GM23338 (cell line): ENCODE results near the gene NR4A2. TPM values are rescaled to one million over a fixed set of nuclear protein-coding genes. Genes with fewer than 3 reads are reported as not detected.

Experiments used
- ATAC-seq: fragments of 200-7000 bp; cut with Tn5 transposase; 3 replicates; pipeline ENCODE4 v1.9.1; 2020
- DNase-seq: peaks from one replicate; pipeline ENCODE4 v3.0.0-alpha.2; 2015; ENCODE audit warnings: low spot score
- H2AFZ ChIP-seq: fragments of 200-600 bp; sonication (generic); 2 replicates; pipeline ENCODE4 v1.8.0; 2016; ENCODE audit warnings: antibody characterized with exemption, mild to moderate bottlenecking, moderate library complexity
- H3F3A ChIP-seq: fragments of 200-600 bp; sonication (generic); replicated peaks from 2 replicates; pipeline ENCODE4 v1.8.0; 2017; ENCODE audit warnings: antibody characterized with exemption, mixed run types, low read depth
- H3K27ac ChIP-seq: fragments of 200-600 bp; sonication (generic); 2 replicates; pipeline ENCODE4 v1.6.1; 2016; ENCODE audit warnings: low read depth
- H3K27me3 ChIP-seq: fragments of 200-600 bp; sonication (generic); 2 replicates; pipeline ENCODE4 v1.8.0; 2016; ENCODE audit warnings: mild to moderate bottlenecking, mixed run types, moderate library complexity; ENCODE audit not compliant: insufficient read depth
- H3K36me3 ChIP-seq: fragments of 200-600 bp; sonication (generic); 2 replicates; pipeline ENCODE4 v1.8.0; 2016; ENCODE audit warnings: mild to moderate bottlenecking; ENCODE audit not compliant: insufficient read depth
- H3K4me1 ChIP-seq: fragments of 200-600 bp; sonication (generic); 2 replicates; pipeline ENCODE4 v1.8.0; 2016; ENCODE audit warnings: mild to moderate bottlenecking, moderate library complexity; ENCODE audit not compliant: insufficient read depth
- H3K4me2 ChIP-seq: fragments of 200-600 bp; sonication (generic); 2 replicates; pipeline ENCODE4 v1.7.1; 2017; ENCODE audit warnings: mixed run types
- H3K4me3 ChIP-seq: fragments of 200-600 bp; sonication (generic); 2 replicates; pipeline ENCODE4 v1.6.1; 2016; ENCODE audit warnings: mixed run types
- H3K79me2 ChIP-seq: fragments of 200-600 bp; sonication (generic); replicated peaks from 2 replicates; pipeline ENCODE4 v1.8.0; 2017; ENCODE audit warnings: mild to moderate bottlenecking; ENCODE audit not compliant: insufficient read depth
- H3K9me2 ChIP-seq: fragments of 200-600 bp; sonication (generic); 2 replicates; pipeline ENCODE4 v1.8.0; 2017; ENCODE audit not compliant: insufficient read depth
- H4K20me1 ChIP-seq: fragments of 200-600 bp; sonication (generic); replicated peaks from 2 replicates; pipeline ENCODE4 v1.8.0; 2017; ENCODE audit warnings: mild to moderate bottlenecking; ENCODE audit not compliant: insufficient read depth
- H3K27ac Mint-ChIP-seq: 2 replicates; pipeline ENCODE4 v1.8.0; 2020; ENCODE audit warnings: inconsistent platforms, mild to moderate bottlenecking, moderate library complexity, mixed read lengths
- H3K27me3 Mint-ChIP-seq: 3 replicates; pipeline ENCODE4 v1.8.0; 2022; ENCODE audit warnings: low read depth, mild to moderate bottlenecking, moderate library complexity, mixed read lengths, inconsistent platforms; ENCODE audit not compliant: insufficient read depth, poor library complexity
- H3K36me3 Mint-ChIP-seq: 3 replicates; pipeline ENCODE4 v1.8.0; 2021; ENCODE audit warnings: low read depth, mild to moderate bottlenecking, inconsistent platforms, moderate library complexity, mixed read lengths
- H3K4me1 Mint-ChIP-seq: 3 replicates; pipeline ENCODE4 v1.8.0; 2020; ENCODE audit warnings: mild to moderate bottlenecking, inconsistent platforms, mixed read lengths
- H3K4me3 Mint-ChIP-seq: 3 replicates; pipeline ENCODE4 v1.8.0; 2021; ENCODE audit warnings: moderate library complexity, mild to moderate bottlenecking, inconsistent platforms, mixed read lengths
- H3K9me3 Mint-ChIP-seq: 3 replicates; pipeline ENCODE4 v1.8.0; 2020; ENCODE audit warnings: moderate library complexity, mild to moderate bottlenecking, inconsistent platforms, mixed read lengths
- CREB1 ChIP-seq: fragments of 250-450 bp; sonication (Bioruptor Pico); IDR thresholded peaks from 2 replicates; pipeline ENCODE4 v1.5.0; 2020; ENCODE audit warnings: low read depth, mild to moderate bottlenecking, moderate library complexity
- EZH2 ChIP-seq: fragments of 200-600 bp; sonication (generic); IDR thresholded peaks from one replicate; pipeline ENCODE4 v1.8.0; 2017; ENCODE audit warnings: antibody characterized with exemption, mild to moderate bottlenecking, low read depth; ENCODE audit not compliant: unreplicated experiment
- EZH2phosphoT487 ChIP-seq: fragments of 200-600 bp; sonication (generic); IDR thresholded peaks from one replicate; pipeline ENCODE4 v1.8.1; 2018; ENCODE audit warnings: antibody characterized with exemption; ENCODE audit not compliant: unreplicated experiment
- JUNB ChIP-seq: IDR thresholded peaks from one replicate; pipeline ENCODE4 v1.6.1; 2016; ENCODE audit warnings: antibody characterized with exemption; ENCODE audit not compliant: unreplicated experiment
- POLR2AphosphoS5 ChIP-seq: IDR thresholded peaks from 2 replicates; pipeline ENCODE4 v1.6.1; 2016; ENCODE audit warnings: antibody characterized with exemption, low read depth
- ZNF114 ChIP-seq: fragments of 250-450 bp; sonication (Bioruptor Pico); IDR thresholded peaks from 2 replicates; pipeline ENCODE4 v1.5.0; 2020; ENCODE audit warnings: mild to moderate bottlenecking, moderate library complexity
- polyA plus RNA-seq: library from polyadenylated mRNA; unstranded; fragments of >200 nt; fragmentation: Nextera tagmentation; extraction: Ambion mirVana; gene quantifications from 2 replicates; pipeline ENCODE4 v1.2.1, GENCODE V29; 2016
- total RNA-seq: library from RNA; depleted of rRNA; stranded (reverse); fragments of >200 nt; shearing (Covaris generic); gene quantifications from 2 replicates; pipeline ENCODE4 v1.2.3, GENCODE V29; 2014
- TF ChIP-seq, protein P1 (sequence below): fragments of 250-450 bp; sonication (Bioruptor Pico); IDR thresholded peaks from 2 replicates; pipeline ENCODE4 v1.5.0; 2020; ENCODE audit warnings: mild to moderate bottlenecking, moderate library complexity
- TF ChIP-seq, protein P2 (sequence below): IDR thresholded peaks from 2 replicates; pipeline ENCODE4 v1.6.1; 2016; ENCODE audit warnings: antibody characterized with exemption

The NR4A2 gene
- total and polyA plus RNA-seq, 2 experiments from 2014 or later = 0.49 to 0.71 TPM

DNA sequence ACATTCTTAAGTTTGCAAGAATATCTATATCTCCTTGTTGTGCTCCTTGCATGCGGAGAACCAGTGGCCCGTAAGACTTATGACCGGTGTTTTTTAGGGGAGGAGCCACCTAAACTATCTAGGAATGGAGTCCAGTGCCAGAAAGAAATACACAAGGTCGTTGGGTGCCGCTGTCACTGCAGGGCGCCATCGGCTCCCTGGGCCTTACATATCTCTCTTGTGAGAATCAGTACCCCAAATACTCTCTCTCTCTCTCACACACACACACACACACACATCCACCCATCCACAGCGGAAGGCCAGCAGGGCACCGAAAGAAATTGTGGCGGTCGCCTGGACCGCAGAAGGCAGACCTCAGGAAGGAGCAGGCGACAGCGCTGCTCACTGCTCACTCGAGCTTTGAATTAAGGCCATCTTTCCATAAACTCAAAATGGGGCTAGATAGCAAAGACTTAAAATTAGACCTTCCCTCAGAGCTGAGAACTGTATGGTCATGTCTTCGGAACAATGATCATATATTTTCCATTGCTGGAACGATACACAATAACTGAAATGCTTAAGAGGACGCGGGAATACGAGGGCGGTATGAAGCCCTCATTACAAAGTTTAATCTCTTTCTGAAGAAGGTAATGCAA lies 10.4 kb downstream of the NR4A2 start (continued):
- no peak for TF ChIP-seq JUNB

GRCh38 chr2:156321243-156321904 lies 11.1 kb downstream of the NR4A2 start:
- peak overlapping the region; percentile 67 for H3K4me3 Mint-ChIP-seq
- Histone ChIP-seq H3K36me3 (no peaks in the 10 kb centered on the region), H2AFZ (no peak overlapping the region), H3K27ac (no peak overlapping the region), H3F3A (peaks cover 28% of the 10 kb centered on the region), H3K4me2 (peak overlapping the region; percentile 76), H3K27me3 (peaks cover 100% of the 10 kb centered on the region), H4K20me1 (peaks cover 13% of the 10 kb centered on the region), H3K4me1 (peaks cover 44% of the 10 kb centered on the region), H3K9me2 (no peaks in the 10 kb centered on the region), H3K4me3 (peak overlapping the region; percentile 48), H3K79me2 (no peaks in the 10 kb centered on the region)
- H3K9me3 Mint-ChIP-seq = peaks cover 16% of the 10 kb centered on the region
- H3K36me3 Mint-ChIP-seq = peaks cover 7% of the 10 kb centered on the region
- TF ChIP-seq EZH2 (peak; percentile 80), CREB1 (CRISPR knock-in tag) (no peak), EZH2phosphoT487 (peak; percentile 86), POLR2AphosphoS5 (no peak), JUNB (no peak), ZNF114 (no peak)
- H3K4me1 Mint-ChIP-seq = peaks cover 28% of the 10 kb centered on the region
- peaks cover 69% of the 10 kb centered on the region for H3K27me3 Mint-ChIP-seq
- H3K27ac Mint-ChIP-seq = no peak overlapping the region
- DNase-seq = peak; percentile 53
- no peak for ATAC-seq

DNA sequence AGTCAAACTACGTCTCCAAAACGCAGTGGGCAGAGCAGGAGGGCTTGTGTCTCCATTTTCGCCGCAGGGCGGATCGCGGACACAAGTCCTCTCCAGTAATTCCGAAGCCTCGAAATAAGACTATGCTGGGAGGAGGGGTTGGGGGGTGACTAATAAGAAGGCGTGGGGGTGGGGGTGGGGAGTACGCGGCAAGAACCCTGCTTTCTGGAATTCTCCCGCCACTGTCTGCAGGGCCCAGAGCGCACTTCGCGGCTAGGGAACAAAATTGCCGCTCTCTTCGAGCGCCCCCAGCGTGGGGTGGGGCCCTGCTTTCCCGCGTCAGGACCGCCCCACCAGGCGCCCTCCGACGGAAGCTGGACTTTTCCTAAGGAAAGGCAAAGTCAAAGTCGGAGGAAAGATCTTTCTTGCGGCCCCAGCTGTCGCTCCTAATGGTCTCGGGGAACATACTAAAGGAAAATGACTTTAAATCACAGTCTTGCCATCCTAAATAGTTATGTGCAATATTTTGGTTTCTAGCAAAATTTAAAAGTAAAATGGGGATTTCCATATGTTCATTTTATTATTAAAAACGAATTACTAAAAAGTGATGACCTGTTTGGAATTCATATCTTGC lies 11.9 kb downstream of the NR4A2 start:
- Mint-ChIP-seq H3K27ac (no peak overlapping the region), H3K36me3 (peaks cover 7% of the 10 kb centered on the region), H3K4me3 (peak overlapping the region; percentile 67; the same call in 2 of the 3 replicates), H3K4me1 (peaks cover 21% of the 10 kb centered on the region), H3K27me3 (peaks cover 62% of the 10 kb centered on the region), H3K9me3 (peaks cover 16% of the 10 kb centered on the region)
- no peaks in the 10 kb centered on the region for H3K9me2 ChIP-seq
- peak overlapping the region; percentile 48 for H3K4me3 ChIP-seq
- H3F3A ChIP-seq = peaks cover 21% of the 10 kb centered on the region
- peak overlapping the region; percentile 91 for H2AFZ ChIP-seq
- peak overlapping the region; percentile 76 for H3K4me2 ChIP-seq
- H3K27me3 ChIP-seq = peaks cover 92% of the 10 kb centered on the region
- peaks cover 5% of the 10 kb centered on the region for H4K20me1 ChIP-seq
- H3K36me3 ChIP-seq = no peaks in the 10 kb centered on the region
- H3K79me2 ChIP-seq = no peaks in the 10 kb centered on the region
- ATAC-seq (peak; percentile 41), DNase-seq (peak; percentile 75)
- H3K4me1 ChIP-seq = peaks cover 36% of the 10 kb centered on the region
- H3K27ac ChIP-seq = no peak overlapping the region
- TF ChIP-seq EZH2phosphoT487 (no peak), JUNB (no peak)
- TF ChIP-seq, protein P1, sequence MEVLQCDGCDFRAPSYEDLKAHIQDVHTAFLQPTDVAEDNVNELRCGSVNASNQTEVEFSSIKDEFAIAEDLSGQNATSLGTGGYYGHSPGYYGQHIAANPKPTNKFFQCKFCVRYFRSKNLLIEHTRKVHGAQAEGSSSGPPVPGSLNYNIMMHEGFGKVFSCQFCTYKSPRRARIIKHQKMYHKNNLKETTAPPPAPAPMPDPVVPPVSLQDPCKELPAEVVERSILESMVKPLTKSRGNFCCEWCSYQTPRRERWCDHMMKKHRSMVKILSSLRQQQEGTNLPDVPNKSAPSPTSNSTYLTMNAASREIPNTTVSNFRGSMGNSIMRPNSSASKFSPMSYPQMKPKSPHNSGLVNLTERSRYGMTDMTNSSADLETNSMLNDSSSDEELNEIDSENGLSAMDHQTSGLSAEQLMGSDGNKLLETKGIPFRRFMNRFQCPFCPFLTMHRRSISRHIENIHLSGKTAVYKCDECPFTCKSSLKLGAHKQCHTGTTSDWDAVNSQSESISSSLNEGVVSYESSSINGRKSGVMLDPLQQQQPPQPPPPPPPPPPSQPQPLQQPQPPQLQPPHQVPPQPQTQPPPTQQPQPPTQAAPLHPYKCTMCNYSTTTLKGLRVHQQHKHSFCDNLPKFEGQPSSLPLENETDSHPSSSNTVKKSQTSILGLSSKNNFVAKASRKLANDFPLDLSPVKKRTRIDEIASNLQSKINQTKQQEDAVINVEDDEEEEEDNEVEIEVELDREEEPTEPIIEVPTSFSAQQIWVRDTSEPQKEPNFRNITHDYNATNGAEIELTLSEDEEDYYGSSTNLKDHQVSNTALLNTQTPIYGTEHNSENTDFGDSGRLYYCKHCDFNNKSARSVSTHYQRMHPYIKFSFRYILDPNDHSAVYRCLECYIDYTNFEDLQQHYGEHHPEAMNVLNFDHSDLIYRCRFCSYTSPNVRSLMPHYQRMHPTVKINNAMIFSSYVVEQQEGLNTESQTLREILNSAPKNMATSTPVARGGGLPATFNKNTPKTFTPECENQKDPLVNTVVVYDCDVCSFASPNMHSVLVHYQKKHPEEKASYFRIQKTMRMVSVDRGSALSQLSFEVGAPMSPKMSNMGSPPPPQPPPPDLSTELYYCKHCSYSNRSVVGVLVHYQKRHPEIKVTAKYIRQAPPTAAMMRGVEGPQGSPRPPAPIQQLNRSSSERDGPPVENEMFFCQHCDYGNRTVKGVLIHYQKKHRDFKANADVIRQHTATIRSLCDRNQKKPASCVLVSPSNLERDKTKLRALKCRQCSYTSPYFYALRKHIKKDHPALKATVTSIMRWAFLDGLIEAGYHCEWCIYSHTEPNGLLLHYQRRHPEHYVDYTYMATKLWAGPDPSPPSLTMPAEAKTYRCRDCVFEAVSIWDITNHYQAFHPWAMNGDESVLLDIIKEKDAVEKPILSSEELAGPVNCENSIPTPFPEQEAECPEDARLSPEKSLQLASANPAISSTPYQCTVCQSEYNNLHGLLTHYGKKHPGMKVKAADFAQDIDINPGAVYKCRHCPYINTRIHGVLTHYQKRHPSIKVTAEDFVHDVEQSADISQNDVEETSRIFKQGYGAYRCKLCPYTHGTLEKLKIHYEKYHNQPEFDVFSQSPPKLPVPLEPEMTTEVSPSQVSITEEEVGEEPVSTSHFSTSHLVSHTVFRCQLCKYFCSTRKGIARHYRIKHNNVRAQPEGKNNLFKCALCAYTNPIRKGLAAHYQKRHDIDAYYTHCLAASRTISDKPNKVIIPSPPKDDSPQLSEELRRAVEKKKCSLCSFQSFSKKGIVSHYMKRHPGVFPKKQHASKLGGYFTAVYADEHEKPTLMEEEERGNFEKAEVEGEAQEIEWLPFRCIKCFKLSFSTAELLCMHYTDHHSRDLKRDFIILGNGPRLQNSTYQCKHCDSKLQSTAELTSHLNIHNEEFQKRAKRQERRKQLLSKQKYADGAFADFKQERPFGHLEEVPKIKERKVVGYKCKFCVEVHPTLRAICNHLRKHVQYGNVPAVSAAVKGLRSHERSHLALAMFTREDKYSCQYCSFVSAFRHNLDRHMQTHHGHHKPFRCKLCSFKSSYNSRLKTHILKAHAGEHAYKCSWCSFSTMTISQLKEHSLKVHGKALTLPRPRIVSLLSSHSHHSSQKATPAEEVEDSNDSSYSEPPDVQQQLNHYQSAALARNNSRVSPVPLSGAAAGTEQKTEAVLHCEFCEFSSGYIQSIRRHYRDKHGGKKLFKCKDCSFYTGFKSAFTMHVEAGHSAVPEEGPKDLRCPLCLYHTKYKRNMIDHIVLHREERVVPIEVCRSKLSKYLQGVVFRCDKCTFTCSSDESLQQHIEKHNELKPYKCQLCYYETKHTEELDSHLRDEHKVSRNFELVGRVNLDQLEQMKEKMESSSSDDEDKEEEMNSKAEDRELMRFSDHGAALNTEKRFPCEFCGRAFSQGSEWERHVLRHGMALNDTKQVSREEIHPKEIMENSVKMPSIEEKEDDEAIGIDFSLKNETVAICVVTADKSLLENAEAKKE (CRISPR knock-in tag) = no peak
- TF ChIP-seq, protein P2, sequence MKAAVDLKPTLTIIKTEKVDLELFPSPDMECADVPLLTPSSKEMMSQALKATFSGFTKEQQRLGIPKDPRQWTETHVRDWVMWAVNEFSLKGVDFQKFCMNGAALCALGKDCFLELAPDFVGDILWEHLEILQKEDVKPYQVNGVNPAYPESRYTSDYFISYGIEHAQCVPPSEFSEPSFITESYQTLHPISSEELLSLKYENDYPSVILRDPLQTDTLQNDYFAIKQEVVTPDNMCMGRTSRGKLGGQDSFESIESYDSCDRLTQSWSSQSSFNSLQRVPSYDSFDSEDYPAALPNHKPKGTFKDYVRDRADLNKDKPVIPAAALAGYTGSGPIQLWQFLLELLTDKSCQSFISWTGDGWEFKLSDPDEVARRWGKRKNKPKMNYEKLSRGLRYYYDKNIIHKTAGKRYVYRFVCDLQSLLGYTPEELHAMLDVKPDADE = no peak
